Mesodermal cell (in vitro differentiated cells): Measurements from ENCODE around the gene ELOVL6.
A peak's percentile ranks its signal among the peaks of the same experiment; 100 is the strongest.
"Not testable (repeated sequence)": the region's sequence is repeated elsewhere in the genome, so short reads cannot be mapped to it uniquely, and the experiment has no call there.

Experiments
- H3K27ac ChIP-seq: 2 replicates; pipeline ENCODE4 v1.7.0; 2013; ENCODE audit warnings: mild to moderate bottlenecking, low read depth, low read length, moderate library complexity; ENCODE audit not compliant: severe bottlenecking
- H3K36me3 ChIP-seq: 2 replicates; pipeline ENCODE4 v1.7.1; 2013; ENCODE audit warnings: mild to moderate bottlenecking, low read length, moderate library complexity; ENCODE audit not compliant: control insufficient read depth, insufficient read depth
- H3K4me1 ChIP-seq: one replicate; pipeline ENCODE4 v1.7.1; 2013; ENCODE audit warnings: mild to moderate bottlenecking, low read length; ENCODE audit not compliant: insufficient read depth, control insufficient read depth, poor library complexity, severe bottlenecking
- H3K4me3 ChIP-seq: 2 replicates; pipeline ENCODE4 v1.7.0; 2013; ENCODE audit warnings: low read length, control low read depth, mild to moderate bottlenecking; ENCODE audit not compliant: insufficient read depth, poor library complexity, severe bottlenecking; ENCODE audit errors: extremely low read depth
- H3K9me3 ChIP-seq: 2 replicates; pipeline ENCODE4 v1.7.1; 2013; ENCODE audit warnings: mild to moderate bottlenecking, low read length, moderate library complexity; ENCODE audit not compliant: control insufficient read depth
- WGBS, 2 experiments: methylation state at CpG; one replicate each; pipeline ENCODE4 v1.1.5; 2013; ENCODE audit warnings: missing lambda C conversion rate in 2 of 2; ENCODE audit not compliant: insufficient coverage in 2 of 2; 5-methylcytosine and 5-hydroxymethylcytosine counted together

ELOVL6 gene

DNA sequence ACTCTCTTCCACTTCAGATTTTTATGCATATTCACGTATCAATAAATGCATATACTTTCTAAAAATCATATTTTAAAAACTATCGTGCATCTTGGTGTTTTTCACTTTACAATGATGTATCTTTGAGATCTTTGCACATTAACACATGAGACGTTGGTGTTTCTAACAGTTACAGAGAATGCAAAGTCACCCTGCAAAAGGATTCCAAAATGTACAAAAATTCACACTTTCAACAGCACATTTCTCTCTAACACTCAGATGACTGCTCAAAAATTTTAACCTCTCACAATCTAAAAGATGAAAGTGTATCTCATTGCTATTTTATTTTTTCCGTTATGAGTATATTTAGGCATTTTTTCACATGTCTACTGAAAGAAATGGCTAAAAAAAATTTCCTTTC, 38.9 kb downstream of the ELOVL6 start:
- H3K4me3 ChIP-seq, result no peak overlapping the region
- WGBS, 2 experiments, result 94 to 100% methylated on average over 3 of the region's 4 CpGs
- H3K9me3 ChIP-seq, result no peaks in the 10 kb centered on the region
- H3K36me3 ChIP-seq, result peaks cover 28% of the 10 kb centered on the region
- H3K27ac ChIP-seq, result peak overlapping the region; percentile 0
- H3K4me1 ChIP-seq, result peaks cover 20% of the 10 kb centered on the region

DNA sequence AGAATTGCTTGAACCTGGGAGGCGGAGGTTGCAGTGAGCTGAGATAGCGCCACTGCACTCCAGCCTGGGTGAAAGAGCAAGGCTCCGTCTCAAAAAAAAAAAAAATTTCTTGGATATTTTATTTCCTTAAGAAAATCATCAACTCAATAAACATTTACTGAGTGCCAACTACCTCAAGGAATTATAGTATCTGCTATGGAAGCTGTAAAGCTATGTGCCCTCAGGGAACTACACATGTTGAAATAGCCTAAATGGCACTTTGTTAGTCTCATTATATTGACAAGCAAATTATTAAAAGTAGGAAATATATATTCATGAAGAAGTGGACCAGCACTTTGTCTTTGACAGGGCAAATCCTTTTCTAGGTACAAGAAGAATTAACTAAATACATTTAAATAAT, 40.8 kb downstream of the ELOVL6 start:
- Histone ChIP-seq H3K27ac (no peak overlapping the region), H3K36me3 (peaks cover 16% of the 10 kb centered on the region), H3K4me3 (no peak overlapping the region), H3K9me3 (no peaks in the 10 kb centered on the region), H3K4me1 (peaks cover 9% of the 10 kb centered on the region)
- 100% methylated on average over 1 of the region's 3 CpGs; no CpG with 5 or more reads in 1 of the 2 experiments for WGBS, 2 experiments

DNA sequence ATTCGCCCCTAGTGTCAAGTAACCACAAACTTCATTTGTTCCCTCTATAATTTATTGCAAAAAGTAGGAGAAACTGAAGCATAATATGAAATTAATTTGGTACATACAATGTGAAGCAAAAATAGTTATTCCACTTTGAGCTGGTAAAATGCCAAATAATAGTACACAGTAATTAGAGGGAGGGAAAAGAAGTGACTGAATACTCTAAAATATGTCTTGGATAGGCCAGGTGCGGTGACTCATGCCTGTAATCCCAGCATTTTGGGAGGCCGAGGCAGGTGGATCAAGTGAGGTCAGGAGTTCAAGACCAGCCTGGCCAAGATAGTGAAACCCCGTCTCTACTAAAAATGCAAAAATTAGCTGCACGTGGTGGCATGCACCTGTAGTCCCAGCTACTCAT, 41.2 kb downstream of the ELOVL6 start:
- H3K36me3 ChIP-seq, result peaks cover 16% of the 10 kb centered on the region
- 90 to 93% methylated on average over 4 of the region's 5 CpGs for WGBS, 2 experiments
- H3K27ac ChIP-seq, result not testable (repeated sequence)

DNA sequence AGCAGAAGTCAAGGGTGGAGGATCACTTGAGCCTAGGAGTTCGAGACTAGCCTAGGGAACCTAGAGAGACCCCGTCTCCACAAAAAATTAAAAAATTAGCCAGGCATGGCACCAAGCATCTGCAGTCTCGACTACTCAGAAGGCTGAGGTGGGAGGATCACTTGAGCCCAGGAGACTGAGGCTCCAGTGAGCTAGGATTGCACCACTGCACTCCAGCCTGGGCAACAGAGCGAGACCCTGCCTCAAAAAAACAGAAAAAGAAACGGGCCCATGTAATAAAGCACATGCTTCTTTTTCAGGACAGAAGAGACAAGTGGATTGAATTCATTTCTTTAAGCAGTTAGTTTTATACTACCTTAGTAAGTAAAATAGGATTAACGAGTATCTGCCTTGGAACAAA, 42.0 kb downstream of the ELOVL6 start:
- no peak overlapping the region for H3K4me3 ChIP-seq
- WGBS, 2 experiments, result 88 to 96% methylated on average over 3 to 4 of the region's 6 CpGs
- H3K4me1 ChIP-seq, result peaks cover 9% of the 10 kb centered on the region
- no peak overlapping the region for H3K27ac ChIP-seq
- H3K36me3 ChIP-seq, result peaks cover 21% of the 10 kb centered on the region
- no peaks in the 10 kb centered on the region for H3K9me3 ChIP-seq

More for the DNA sequence above, 41.2 kb downstream of the ELOVL6 start:
- H3K4me1 ChIP-seq, H3K4me3 ChIP-seq, H3K9me3 ChIP-seq: not testable (repeated sequence)

DNA sequence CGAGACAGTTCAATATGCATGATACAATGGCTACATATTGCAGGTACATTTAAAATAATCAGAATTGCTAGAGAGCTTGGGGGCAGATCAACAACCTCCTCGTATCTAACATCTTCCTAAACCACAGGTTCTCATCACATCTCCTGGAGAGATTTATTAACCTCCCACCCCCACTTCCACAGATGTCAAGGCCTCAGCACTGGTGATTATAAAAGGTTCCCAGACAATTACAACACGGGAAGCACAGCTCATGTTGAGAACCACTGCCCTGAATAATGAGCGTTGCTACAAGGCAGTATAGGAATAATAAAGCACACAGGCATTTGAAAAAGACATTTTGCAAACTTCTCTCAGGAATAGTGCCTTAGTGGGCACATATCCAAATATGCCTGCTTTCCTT, 42.8 kb downstream of the ELOVL6 start:
- WGBS, 2 experiments, result 82 to 85% methylated on average over 3 to 4 of the region's 4 CpGs
- Histone ChIP-seq H3K4me1 (peaks cover 9% of the 10 kb centered on the region), H3K36me3 (peaks cover 24% of the 10 kb centered on the region), H3K9me3 (no peaks in the 10 kb centered on the region), H3K27ac (no peak overlapping the region), H3K4me3 (no peak overlapping the region)

DNA sequence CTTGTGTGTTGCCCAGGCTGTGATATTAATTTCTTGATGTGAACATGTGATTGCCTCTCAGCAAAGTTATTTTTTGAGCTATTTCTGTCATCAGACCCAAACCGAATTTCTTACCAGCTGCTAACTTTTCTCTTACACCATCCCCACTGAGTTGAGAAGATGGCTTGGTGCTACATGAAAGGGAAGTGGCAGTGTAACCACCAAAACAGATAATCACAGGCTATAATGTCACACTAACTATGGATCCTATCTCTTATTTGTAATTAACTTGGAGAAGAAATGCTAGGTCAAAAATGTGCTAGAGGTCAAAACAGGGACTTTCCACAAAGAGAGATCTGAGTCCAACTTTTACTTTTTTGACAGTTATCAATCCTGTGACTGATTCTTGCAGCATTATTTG, 43.8 kb downstream of the ELOVL6 start:
- peaks cover 26% of the 10 kb centered on the region for H3K36me3 ChIP-seq
- peaks cover 4% of the 10 kb centered on the region for H3K4me1 ChIP-seq
- H3K4me3 ChIP-seq, result no peak overlapping the region
- H3K27ac ChIP-seq, result no peak overlapping the region
- no CpG with 5 or more reads among the region's 1 CpG for WGBS, 2 experiments
- no peaks in the 10 kb centered on the region for H3K9me3 ChIP-seq

DNA sequence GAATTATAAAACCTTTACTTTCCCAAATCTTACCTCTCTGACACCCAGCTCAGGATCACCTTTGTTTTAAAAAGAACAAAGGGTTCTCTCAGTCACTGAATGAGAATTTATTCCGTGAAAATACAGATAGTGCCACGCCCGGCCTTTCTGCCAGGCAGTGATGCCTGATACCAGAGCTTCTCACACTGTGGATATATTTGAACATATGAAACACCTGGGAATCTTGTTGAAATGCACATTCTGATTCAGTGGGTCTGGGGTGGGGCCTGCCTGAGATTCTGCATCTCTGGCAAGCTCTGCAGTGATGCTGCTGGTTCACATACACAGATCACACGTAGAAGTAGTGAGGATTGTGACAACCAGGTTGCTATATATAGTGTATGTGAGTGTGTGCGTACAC, 46.0 kb downstream of the ELOVL6 start:
- no peak overlapping the region for H3K27ac ChIP-seq
- no peak overlapping the region for H3K4me3 ChIP-seq
- no peaks in the 10 kb centered on the region for H3K9me3 ChIP-seq
- peaks cover 34% of the 10 kb centered on the region for H3K36me3 ChIP-seq
- 100% methylated on average over 1 to 4 of the region's 5 CpGs for WGBS, 2 experiments
- no peaks in the 10 kb centered on the region for H3K4me1 ChIP-seq

DNA sequence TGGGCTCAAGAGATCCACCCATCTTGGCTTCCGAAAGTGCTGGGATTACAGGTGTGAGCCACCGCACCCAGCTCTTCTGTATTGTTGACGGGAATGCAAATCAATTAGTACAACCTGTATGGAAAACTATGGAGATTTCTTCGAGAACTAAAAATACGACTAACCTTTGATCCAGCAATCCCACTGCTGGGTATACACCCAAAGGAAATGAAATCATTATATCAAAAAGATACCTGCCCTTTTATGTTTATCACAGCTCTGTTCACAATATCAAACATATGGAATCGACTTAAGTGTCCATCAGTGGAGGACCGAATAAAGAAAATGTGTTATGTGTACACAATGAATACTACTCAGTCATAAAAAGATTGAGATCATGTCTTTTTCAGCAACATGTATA, 49.3 kb downstream of the ELOVL6 start:
- H3K4me1 ChIP-seq, result no peaks in the 10 kb centered on the region
- H3K4me3 ChIP-seq, result no peak overlapping the region
- no peaks in the 10 kb centered on the region for H3K9me3 ChIP-seq
- no peak overlapping the region for H3K27ac ChIP-seq
- peaks cover 53% of the 10 kb centered on the region for H3K36me3 ChIP-seq
- 89 to 95% methylated on average over 5 of the region's 7 CpGs for WGBS, 2 experiments

DNA sequence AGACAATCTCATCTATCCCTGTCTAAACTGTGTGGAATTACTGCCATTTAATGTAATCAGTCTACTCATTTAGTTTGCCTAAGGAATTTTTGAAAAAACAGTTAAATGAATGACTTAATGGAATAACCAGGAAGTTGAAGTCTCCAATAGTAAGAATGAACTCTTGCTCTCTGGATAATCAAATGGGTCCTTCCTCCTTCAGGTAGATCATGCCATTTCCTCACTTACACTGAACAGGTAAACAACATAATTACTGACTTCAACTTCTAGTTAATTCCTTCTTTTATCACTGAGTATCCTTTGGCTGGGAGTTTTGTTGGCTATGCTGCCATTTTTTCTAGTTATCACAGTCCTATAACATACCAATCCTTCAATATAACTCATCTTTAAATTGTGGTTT, 56.0 kb downstream of the ELOVL6 start:
- Histone ChIP-seq H3K4me3 (no peak overlapping the region), H3K4me1 (no peaks in the 10 kb centered on the region), H3K27ac (no peak overlapping the region), H3K36me3 (peaks cover 39% of the 10 kb centered on the region), H3K9me3 (no peaks in the 10 kb centered on the region)

DNA sequence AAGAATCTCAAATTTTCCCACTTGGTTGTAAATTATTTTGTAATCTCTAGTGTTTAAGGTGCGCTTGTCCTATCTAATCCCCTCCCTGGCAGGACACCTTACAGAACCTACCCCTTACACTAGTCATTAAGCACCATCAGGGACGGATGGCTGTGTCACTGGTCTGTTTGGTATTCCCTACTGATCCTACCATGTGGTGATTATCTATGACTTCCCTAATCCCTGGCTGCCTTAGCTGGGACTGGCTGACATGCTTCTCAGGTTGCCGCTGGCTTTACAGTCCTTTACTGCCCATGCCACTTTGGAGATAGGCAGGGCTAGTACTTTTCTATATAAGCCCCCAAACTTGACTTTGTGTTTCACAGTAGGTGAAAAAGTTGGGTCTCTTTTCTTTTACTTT, 58.6 kb downstream of the ELOVL6 start:
- 86 to 100% methylated on average over 1 to 2 of the region's 3 CpGs for WGBS, 2 experiments

DNA sequence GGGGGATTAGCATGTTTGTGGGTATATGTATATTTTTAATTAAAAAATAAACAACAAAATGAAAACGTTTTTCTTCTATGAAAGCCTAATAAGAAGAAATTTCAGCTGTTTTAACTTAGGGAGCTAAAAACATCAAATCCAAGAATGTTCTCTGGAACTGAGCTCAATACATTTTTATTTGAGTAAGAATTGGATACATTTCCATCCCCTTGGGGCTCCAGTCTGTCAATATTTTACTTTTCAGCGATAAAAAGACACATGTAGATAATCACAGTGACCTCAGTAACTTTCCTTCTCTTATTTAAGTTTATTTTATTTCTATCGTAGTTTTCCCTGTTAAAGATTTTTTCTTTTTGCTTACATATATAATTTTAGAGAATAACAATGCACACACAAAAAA, 59.3 kb downstream of the ELOVL6 start:
- Histone ChIP-seq H3K36me3 (peaks cover 26% of the 10 kb centered on the region), H3K4me1 (no peaks in the 10 kb centered on the region), H3K4me3 (no peak overlapping the region), H3K27ac (no peak overlapping the region), H3K9me3 (no peaks in the 10 kb centered on the region)
- no CpG with 5 or more reads among the region's 3 CpGs for WGBS, 2 experiments

More for the DNA sequence above, 58.6 kb downstream of the ELOVL6 start:
- Histone ChIP-seq H3K4me3 (no peak overlapping the region), H3K4me1 (no peaks in the 10 kb centered on the region), H3K27ac (no peak overlapping the region), H3K9me3 (no peaks in the 10 kb centered on the region), H3K36me3 (peaks cover 25% of the 10 kb centered on the region)

DNA sequence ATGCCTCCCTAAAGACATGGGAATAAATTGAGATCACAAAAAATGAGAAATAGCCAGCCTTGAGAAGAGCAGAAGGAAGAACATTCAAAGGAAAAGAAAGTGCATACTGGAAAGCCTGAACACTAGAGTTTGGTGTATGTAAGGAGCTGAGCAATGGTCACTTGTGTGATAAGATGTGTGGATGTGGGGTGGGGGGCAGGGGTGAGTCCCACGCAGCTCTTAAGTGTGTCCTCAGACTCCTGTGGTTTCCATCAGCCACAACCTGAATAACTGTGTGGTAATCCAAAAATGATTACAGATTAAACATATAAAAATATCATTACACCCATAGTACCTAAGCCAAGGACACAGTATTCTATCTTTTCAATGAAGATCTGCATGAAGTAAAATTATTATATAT, 59.9 kb downstream of the ELOVL6 start:
- WGBS, 2 experiments, result no CpG with 5 or more reads among the region's 1 CpG
- Histone ChIP-seq H3K4me3 (no peak overlapping the region), H3K27ac (no peak overlapping the region), H3K36me3 (peaks cover 20% of the 10 kb centered on the region), H3K9me3 (no peaks in the 10 kb centered on the region), H3K4me1 (no peaks in the 10 kb centered on the region)
